Measurements from ENCODE around the gene NDOR1. TPM values are rescaled to one million over a fixed set of nuclear protein-coding genes. Genes with fewer than 3 reads are reported as not detected.

Gene NDOR1
- 14.3 and 15.3 TPM in 2 replicates for total RNA-seq (2014; rRNA removed; shearing (Covaris generic))

DNA sequence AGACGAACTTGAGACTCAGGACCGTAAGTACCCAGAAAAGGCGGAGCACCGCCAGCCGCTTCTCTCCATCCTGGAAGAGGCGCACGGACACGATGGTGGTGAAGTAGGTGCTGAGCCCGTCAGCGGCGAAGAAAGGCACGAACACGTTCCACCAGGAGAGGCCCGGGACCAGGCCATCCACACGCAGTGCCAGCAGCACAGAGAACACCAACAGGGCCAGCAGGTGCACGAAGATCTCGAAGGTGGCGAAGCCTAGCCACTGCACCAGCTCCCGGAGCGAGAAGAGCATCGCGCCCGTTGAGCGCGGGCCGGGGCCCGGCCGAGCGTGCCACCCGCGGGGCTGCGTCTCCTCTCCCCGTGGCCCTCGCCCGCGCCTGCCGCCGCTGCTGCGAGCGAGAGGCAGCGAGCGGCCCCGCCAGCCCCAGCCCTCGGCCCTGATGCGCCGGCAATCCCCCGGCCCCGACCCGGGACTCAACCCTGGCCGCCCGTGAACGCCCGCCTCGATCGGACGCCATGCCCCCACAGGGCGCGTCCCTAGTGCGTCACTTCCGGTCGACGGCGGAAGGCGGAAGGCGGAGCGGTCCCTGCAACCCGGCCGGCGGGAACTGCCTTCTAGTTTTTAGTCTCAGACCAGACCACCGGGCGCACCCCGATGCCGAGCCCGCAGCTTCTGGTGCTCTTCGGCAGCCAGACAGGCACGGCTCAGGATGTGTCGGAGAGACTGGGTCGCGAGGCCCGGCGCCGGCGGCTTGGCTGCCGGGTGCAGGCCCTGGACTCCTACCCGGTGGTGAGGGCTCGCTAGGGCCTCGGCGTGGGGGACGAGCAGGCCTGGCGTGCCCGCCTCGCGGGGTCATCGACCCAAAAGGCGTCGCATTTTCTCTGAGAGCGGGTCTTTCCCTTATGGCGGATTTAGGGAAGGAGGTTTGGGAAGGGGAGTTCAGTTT lies at the start of gene NDOR1, which contains the start of gene TMEM203:
TSS of gene NDOR1 (plus strand) at position 575 of the 944 bp plus-strand sequence. CDS start at position 653, 78 bp downstream.
TSS of gene TMEM203 (minus strand) at position 523 of the 944 bp plus-strand sequence. CDS start at position 289, 234 bp downstream.
- peak; percentile 95 for DNase-seq (ENCODE audit: low read depth)

DNA sequence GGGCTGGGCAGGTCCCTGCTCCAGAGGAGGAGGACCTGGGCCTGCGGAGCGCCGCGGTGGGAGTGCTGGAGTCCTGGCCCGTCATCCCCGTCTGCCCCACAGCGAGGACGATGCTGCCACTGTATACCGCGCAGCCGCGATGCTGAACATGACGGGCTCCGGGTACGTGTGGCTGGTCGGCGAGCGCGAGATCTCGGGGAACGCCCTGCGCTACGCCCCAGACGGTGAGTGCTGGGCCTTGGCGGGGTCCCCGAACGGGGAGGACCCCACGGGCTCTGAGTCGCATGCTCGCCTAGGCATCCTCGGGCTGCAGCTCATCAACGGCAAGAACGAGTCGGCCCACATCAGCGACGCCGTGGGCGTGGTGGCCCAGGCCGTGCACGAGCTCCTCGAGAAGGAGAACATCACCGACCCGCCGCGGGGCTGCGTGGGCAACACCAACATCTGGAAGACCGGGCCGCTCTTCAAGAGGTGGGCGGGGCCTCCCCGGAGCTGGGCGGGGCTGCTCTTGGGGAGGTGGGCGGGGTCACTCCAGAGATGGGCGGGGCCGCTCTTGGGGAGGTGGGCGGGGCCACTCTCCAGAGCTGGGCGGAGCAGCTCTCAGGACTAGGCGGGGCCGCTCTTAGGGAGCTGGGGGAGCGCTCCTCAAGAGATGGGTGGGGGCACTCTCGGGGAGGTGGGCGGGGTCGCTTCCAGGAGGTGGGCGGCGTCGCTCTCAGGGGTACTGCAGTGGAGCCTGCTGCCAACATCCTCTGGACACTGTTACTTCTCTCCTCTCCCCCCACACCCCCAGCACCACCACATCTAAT lies 48.7 kb upstream of the NDOR1 start:
- peak; percentile 73 for DNase-seq (ENCODE audit: low read depth)

DNA sequence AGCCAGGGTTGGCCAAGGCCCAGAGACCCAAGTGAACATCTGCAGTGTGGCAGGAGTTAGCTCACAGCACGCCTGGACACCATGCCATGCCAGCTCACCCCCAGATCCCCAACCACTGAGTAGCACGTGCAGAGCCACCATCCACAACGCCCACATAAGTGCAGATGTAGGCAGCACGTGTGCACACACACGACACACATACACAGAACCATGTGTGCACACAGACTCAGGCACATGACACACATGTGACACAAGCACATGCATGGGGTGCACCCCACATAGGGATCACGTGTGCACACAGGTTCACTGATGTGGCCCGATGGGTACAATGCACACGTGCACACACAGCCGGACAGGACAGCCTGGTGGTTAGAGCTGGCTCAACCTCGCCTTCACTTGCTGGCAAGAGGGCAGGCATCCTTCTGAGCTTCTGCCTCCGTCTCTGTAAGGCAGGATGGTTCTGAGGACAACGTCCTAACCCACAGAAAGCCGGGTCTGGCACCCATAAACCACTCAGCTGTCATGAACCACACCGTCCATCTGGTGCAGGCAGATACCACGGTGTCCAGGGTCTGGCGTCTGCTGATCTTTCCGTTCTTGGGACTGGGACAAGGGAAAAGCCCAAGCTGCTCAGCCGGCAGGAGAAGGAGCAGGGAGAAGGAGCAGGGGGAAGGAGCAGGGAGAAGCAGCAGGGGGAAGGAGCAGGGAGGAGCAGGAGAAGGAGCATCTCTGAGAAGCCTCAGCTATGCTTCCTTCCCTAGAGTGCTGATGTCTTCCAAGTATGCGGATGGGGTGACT lies 47.7 kb upstream of the NDOR1 start:
- no peak for DNase-seq (ENCODE audit: low read depth)

DNA sequence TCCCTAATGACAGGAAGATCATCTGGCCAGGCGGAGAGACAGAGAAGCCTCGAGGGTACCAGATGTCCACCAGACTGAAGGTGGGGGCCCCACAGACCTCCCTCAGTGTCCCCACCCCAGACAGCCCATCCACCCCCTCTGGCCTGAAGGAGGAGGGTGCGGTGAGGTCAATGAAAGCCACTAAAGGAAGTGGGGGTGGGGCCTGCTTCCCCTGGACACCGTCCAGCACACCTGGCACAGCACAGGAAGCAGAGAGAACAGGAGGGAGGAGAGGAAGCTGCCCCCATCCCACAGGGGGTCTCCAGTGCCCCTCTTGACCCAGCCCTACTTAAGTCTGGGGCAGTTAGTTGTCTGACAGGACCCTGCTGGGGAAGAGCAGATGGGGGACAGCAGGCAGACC lies 46.9 kb upstream of the NDOR1 start:
- no peak for DNase-seq (ENCODE audit: low read depth)

DNA sequence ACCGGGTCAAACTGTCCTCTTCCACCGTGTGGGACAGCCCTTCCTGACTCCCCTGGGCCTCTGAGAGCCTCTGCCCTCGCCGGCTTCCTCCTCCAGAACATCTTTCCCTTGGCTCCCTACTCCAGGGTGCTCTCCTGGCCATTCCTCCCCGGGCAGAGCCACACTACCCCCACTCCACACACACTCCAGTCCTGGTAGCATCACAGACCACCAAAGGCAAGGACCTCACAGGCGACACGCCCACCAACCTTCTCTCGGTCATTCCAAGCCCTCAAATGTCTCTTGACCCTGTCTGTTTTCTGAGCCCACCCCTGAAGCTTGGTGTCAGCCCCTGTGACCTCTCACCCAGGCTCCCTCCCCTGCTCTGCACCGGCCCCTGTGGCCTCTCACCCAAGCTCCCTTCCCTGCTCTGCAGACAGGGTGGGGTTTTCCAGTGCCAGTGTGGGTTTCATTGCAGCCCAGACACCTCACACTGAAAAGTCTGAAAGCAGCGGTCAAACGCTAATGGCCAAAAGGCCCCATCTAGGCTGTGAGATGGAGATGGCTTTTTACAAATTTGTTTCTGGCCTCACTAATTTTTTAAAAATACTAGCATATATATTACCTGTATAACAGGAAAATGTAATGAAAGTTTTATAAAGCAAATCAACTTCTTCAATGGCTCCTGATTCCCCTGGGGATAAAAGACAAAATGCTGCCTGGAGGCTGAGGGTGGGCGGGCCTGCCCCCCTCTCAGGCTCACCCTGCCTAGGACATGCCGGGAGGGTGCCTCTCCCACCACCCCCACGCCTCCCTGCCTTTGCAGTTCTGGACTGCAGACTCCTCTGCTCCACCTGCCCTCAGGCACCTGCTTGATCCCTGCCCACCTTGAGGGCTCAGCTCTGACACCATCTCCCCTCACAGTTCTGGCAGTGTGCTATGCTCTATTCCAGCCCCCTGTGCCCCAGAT lies 46.1 kb upstream of the NDOR1 start:
- no peak for DNase-seq (ENCODE audit: low read depth)

DNA sequence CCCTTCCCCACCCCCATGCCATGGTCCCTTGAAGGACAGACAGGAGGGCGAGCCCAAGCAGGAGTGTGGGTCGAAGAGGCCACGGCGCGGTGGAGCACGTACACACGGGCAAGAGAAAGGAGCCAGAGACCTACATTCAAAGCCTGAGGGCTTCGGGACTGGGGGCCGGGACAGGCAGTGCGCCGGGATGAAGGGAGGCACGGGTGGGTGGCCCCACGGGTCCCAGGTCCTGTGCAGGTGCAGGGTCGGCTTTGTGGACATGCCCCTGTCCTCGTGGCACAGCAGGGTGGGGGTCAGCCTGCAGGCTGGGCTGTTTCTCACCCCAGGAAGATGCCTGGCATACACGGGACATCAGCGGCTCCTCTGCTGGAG lies 45.5 kb upstream of the NDOR1 start:
- DNase-seq (ENCODE audit: low read depth): no peak

DNA sequence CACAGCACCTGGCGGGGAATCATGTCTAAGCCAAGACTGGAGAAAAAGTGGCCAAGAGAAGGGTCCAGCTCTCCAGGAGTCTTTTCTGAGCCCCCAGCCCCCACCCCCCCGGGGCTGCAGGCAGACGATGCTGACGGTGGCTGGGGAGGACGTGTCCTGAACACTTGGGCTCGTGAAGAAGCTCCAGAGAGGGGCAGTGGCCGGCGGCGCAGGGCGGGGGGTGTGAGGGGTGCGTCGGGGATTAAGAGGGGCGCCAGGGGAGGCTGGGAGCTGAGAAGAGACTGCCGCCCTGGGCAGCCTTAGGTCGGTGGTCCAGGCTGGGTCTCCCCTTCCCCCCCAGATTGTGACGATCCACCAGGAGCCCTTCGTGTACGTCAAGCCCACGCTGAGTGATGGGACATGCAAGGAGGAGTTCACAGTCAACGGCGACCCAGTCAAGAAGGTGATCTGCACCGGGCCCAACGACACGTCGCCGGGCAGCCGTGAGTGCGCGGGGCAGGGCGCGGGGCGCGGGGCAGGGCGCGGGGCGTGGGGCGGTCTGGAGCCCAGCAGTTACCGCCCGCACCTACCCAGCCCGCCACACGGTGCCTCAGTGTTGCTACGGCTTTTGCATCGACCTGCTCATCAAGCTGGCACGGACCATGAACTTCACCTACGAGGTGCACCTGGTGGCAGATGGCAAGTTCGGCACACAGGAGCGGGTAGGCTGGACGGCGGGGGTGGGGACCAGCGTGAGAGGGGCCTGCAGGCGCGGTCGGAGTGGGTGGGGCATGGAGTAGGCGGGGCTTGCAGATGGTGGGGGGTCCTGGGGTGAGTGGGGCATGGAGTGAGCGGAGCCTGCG lies 44.6 kb upstream of the NDOR1 start:
- no peak for DNase-seq (ENCODE audit: low read depth)

DNA sequence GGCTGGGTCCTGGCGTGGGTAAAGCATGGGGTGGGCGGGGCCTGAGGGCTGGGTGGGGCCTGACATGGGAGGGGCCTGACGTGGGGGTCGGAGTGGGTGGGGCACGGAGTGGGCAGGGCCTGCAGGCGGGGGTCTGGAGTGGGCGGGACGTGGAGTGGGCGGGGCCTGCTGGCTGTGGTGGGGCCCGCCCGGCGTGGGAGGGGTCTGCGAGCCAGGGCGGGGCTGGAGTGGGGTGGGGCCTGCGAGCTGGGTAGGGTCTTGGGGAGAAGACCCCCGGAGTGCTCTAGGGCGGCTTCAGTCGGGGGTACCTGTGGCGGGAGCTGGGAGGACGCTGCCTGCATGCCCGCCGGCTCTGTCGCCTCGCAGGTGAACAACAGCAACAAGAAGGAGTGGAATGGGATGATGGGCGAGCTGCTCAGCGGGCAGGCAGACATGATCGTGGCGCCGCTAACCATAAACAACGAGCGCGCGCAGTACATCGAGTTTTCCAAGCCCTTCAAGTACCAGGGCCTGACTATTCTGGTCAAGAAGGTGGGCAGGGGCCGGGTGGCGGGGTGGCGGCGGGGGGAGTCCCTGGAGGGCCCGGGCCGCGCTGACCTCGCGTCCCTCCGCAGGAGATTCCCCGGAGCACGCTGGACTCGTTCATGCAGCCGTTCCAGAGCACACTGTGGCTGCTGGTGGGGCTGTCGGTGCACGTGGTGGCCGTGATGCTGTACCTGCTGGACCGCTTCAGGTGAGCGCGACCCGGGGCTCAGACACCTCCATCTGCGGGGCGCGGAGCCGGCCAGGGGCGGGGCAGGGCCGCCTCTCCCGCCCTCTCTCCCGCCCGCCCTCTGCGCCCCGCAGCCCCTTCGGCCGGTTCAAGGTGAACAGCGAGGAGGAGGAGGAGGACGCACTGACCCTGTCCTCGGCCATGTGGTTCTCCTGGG lies 43.7 kb upstream of the NDOR1 start:
- peak; percentile 62 for DNase-seq (ENCODE audit: low read depth)

DNA sequence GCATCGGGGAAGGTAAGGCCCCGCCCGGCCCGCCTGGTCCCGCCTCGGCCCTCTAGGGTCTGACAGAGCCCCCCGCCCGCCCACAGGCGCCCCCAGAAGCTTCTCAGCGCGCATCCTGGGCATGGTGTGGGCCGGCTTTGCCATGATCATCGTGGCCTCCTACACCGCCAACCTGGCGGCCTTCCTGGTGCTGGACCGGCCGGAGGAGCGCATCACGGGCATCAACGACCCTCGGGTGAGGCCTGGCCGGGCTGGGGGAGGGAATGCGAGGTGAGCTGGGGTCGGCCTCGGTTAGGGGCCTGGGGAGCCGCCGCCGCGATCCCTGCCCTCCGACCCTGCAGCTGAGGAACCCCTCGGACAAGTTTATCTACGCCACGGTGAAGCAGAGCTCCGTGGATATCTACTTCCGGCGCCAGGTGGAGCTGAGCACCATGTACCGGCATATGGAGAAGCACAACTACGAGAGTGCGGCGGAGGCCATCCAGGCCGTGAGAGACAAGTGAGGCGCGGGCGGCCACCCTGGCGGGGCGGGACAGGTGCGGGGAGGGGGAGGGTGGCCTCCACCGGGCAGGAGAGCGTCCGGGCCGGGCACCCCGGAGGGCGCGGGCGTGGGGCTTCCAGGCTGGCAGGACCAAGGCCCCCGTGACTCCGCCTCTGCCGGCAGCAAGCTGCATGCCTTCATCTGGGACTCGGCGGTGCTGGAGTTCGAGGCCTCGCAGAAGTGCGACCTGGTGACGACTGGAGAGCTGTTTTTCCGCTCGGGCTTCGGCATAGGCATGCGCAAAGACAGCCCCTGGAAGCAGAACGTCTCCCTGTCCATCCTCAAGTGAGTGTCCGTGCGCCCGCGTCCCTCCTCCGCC lies 42.8 kb upstream of the NDOR1 start:
- peak; percentile 79 for DNase-seq (ENCODE audit: low read depth)

DNA sequence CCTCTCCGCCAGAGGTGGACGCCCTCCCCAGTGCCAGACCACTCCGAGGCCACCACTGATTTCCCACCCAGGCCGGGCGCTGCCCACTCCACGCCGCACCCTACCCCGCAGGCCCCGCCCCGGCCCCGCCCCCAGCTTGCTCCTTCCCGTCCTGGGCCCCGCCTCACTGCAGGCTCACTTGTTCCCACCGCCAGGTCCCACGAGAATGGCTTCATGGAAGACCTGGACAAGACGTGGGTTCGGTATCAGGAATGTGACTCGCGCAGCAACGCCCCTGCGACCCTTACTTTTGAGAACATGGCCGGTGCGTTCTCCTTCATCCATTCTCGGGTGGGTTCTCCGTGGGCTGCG lies 42.2 kb upstream of the NDOR1 start:
- peak; percentile 74 for DNase-seq (ENCODE audit: low read depth)

DNA sequence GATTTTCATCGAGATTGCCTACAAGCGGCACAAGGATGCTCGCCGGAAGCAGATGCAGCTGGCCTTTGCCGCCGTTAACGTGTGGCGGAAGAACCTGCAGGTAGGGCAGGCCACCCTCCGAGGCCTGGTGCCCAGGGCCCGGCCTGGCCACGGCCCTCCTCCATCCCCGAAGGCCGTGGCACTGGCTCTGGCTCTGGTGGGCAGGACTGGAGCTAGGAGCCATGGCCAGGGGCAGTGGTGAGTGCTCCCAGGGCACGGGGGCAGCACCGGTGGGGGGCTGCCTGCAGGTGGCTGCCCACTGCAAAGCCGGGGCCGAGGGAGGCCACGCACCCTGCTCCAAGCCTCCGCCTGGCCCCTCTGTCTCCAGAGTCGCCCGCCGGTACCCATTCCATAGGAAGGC lies 41.7 kb upstream of the NDOR1 start:
- no peak for DNase-seq (ENCODE audit: low read depth)

DNA sequence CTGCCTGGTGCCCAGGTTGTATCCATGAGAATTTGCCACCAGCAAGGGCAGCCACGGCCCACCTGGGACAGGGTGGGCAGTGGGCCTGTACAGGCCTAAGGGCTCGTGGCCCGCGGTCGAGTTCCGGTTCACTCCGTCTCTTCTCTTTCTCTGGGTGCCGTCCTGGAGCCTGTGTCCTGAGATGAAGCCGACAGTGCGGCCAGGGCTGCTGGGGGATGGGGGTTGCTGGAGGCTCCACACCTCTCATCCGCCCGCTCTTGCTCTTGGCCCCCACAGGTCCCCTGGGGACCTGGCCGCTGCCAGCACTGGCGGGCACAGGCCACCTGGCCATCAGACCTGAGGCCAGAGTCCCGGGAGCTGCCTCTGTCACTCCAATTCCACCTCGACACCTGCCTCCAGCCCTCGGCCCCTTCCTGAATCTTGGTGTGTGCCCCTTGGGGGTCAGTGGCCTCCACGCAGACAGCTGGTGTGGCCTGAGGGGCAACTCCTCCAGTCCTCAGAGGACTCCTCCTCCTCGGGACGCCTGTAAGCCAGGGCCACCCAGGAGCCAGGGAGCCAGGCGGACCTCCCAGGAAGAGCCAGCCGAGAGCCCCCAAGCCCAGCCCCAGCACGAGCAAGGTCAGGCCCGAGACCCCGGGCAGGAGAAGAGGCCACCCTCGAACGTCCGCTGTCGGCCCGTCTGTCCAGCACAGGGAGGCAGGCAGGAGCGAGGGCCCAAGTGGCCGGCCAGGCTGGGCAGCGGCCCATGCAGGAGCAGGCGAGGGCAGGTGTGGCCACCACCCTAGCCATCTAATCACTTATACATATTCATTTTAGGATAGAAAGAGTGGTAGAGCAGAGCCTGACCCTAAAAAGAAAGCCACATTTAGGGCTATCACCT lies 40.9 kb upstream of the NDOR1 start:
- DNase-seq (ENCODE audit: low read depth): no peak

DNA sequence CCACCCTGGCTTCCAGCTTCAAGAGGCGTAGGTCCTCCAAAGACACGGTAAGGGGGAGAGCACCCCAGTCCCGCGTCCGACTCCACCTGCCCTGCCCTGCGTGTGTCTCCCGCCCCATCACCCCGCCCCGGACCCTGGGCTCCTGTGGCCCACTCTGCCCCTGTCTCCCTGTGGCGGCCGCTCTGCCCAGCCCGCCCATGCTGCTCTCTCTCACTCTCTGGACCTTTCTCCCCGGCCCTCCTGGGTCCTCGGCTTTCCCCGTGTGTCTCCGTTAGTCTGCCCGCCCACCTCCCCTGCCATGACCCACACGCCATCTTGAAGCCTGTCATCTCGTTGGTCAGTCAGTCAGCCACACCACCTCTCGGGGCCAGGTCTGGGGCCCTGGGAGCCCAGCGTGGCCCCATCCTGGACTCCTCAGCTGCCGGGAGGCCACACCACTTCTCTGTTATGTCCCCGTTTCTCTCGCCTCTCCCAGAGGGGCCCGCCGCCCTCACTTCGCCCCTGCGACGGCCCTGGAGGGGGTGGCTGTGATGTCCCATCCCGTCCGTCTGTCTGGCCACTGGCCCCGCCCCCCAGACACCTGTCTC lies 40.2 kb upstream of the NDOR1 start:
- no peak for DNase-seq (ENCODE audit: low read depth)

DNA sequence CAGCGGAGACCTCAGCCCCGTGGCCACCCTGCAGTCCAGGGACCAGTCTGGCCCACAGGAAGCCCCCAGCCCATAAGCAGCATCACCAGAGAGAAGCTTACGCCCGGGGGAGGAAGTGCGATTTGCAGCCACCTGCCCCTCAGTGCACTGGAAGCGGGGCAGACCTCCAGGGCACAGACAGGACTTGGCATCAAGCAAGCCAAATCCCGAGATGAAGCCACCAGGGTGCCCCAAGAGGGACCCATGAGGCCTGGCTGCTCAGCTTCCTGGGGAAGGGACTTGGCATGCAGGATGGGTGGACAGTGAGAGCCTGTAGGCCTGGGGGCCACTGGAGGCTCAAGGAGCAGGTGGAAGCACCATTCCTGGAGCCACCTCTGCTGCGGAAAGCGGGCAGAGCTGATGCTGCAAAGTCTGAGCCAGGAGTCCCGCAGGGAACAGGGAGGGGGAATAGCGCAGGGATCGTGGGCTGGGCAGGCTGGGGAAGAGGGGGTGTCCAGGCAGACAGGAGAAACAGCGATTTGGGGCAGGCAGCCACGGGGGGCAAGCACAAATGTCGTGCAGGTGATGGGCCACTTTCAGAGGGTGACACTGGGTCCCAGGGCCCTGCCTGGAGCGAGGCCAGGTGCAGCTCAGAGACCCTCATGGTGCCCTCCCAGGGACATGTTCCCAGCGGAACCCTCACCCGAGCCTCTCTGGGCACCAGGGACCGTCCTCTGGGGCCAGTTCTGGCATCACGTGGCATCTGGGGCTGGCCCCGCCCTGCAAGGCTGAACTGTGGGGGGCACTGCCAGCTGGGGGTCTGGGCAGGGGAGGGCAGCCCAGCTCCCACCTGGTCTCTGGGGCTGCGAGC lies 38.9 kb upstream of the NDOR1 start:
- no peak for DNase-seq (ENCODE audit: low read depth)

DNA sequence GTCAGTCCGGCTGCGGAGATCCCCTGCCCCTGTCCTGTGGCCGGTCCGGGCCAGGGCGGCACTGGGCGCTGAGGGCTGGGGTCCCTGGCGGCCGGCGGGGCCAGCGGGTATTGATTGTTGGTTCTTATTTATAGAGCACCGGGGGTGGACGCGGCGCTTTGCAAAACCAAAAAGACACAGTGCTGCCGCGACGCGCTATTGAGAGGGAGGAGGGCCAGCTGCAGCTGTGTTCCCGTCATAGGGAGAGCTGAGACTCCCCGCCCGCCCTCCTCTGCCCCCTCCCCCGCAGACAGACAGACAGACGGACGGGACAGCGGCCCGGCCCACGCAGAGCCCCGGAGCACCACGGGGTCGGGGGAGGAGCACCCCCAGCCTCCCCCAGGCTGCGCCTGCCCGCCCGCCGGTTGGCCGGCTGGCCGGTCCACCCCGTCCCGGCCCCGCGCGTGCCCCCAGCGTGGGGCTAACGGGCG lies 38.2 kb upstream of the NDOR1 start:
- DNase-seq (ENCODE audit: low read depth): peak; percentile 35
